ENCODE data around the gene CDH10.

The CDH10 gene

GRCh38 chr5:24602188-24602587 lies 42.6 kb downstream of the CDH10 start:
- no peak for DNase-seq (ENCODE audit: low read depth in 2 of 2)

GRCh38 chr5:24598956-24599355 lies 45.8 kb downstream of the CDH10 start:
- no peak for DNase-seq (ENCODE audit: low read depth in 2 of 2)

- DNase-seq (ENCODE audit: low read depth in 2 of 2), result no peak
These were observed 49.4 kb downstream of the CDH10 start for GRCh38 chr5:24595329-24595728.

GRCh38 chr5:24591426-24591825 lies 53.4 kb downstream of the CDH10 start:
- no peak for DNase-seq (ENCODE audit: low read depth in 2 of 2)

DNA sequence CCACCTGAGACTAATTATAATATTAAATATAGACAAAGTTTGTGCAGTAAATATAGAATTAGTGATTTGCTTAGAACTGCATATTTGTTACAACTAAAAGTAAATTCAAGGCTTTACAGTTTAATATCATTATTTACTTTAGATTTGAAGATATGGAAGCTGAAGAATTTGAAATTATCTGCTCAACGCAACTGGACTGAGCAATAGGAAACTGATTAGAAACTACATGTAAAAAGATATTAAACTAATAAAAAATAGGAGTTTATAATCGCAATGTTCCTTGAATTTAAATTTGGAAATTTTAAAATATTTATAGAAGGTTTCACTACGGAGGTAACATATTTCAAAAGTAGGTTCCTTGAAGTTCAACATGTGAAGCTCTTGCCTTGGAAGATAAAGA lies 55.2 kb downstream of the CDH10 start:
- no peak for DNase-seq (ENCODE audit: low read depth in 2 of 2)

- DNase-seq (ENCODE audit: low read depth in 2 of 2), result no peak
These were observed 59.0 kb downstream of the CDH10 start for GRCh38 chr5:24585751-24586150.

- no peak for DNase-seq (ENCODE audit: low read depth in 2 of 2)
These were observed 73.5 kb downstream of the CDH10 start for GRCh38 chr5:24571302-24571701.

GRCh38 chr5:24566933-24567332 lies 77.8 kb downstream of the CDH10 start:
- DNase-seq (ENCODE audit: low read depth in 2 of 2), result no peak

GRCh38 chr5:24555229-24555628 lies 89.5 kb downstream of the CDH10 start:
- no peak for DNase-seq (ENCODE audit: low read depth in 2 of 2)

- no peak for DNase-seq (ENCODE audit: low read depth in 2 of 2)
These were observed 97.6 kb downstream of the CDH10 start for GRCh38 chr5:24547132-24547531.

GRCh38 chr5:24539613-24540012 lies 105.2 kb downstream of the CDH10 start:
- DNase-seq (ENCODE audit: low read depth in 2 of 2), result no peak

DNA sequence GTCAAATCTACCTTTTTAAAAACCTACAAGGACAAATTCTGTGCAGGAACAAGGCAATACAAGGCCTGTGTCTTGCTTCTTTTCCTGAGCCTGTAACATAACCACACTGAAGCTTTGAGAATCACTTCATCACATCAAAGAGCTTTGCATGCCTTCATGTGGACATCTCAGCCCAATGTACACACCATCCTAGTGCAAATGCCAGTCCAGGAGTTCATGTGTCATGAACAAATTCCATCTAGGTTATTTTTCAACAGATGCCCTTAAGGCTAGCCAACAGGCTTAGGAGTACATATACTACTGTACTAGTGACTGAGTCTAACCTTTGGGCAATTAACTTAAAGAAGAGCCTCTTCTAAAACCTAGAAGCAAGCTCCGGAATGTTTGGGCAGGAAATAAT lies 106.4 kb downstream of the CDH10 start:
- DNase-seq (ENCODE audit: low read depth in 2 of 2), result no peak

GRCh38 chr5:24535646-24536045 lies 109.1 kb downstream of the CDH10 start:
- no peak for DNase-seq (ENCODE audit: low read depth in 2 of 2)

DNA sequence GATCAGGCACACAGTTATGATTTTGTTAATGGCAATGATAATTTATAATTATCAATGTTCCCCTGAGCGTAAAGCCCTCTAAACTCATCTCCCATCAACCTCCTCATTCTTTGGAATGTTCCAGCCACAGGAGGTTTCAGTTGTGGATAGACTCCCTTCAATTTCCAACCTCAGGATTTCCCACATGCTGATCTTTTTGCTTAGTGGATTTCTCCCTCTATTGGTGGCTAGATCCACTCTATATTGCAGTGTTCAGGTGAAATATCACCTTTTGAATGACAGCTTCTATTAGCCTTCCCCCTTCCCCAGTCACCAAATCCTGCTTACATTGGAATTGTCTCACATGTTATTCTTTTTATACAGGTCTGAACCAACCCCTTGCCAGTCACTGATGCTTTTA lies 113.9 kb downstream of the CDH10 start:
- no peak for DNase-seq (ENCODE audit: low read depth in 2 of 2)

DNA sequence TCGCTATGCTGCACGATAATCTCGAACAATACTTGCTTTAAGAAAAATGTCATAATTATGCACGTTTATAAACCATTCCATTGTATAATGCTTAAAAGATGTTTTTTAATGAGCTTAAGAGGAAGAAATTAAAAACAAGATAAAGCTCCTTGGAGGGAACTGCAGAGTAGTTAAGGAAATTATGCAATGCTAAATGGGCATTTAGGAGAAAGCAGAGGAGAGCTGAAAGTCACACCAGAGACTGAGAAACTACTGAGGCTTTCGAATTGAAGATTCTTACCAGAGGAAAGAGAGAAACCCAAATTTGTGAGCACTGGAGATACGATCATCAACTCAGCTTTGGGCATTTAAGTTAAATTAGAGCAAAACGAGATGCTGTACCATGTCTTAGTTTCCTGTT lies 119.4 kb downstream of the CDH10 start:
- no peak for DNase-seq (ENCODE audit: low read depth in 2 of 2)

DNA sequence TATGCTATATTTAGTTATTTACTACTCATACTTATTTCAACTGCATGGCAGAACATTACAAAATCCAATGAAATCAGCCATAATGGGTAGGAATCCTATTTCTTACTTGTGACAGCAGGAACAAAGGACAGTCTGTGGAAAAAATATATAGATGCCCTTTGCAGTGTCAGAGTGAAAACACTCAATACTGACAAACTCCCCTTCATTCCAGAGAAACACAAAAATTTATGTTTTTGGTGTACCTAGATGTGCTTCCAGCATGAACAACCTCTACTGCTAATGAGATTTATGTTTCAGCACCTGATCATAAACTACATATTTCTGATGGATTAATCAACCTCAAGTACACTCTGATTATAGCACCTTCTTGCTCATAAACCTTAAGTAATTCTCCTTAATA lies 132.4 kb downstream of the CDH10 start:
- no peak for DNase-seq (ENCODE audit: low read depth in 2 of 2)

GRCh38 chr5:24510523-24510988 lies 134.2 kb downstream of the CDH10 start:
- no peak for DNase-seq (ENCODE audit: low read depth in 2 of 2)

DNA sequence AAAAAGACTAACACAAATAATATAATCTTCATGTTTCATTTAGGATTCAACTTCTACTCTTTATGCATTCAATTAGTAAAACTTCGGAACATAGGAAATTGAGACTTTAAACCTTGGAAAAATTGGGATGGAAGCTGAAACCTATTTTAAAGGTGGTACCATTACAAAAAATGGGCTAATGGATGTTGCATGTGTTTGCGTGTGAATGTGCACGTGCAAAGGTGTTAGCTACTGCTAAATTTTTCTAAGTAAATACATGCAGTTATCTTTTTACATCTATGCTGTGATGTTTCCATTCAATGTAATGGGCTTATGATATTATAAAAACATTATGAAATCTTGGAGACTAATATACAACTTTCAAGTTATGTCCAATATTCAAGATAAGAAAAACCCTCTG lies 134.8 kb downstream of the CDH10 start:
- DNase-seq (ENCODE audit: low read depth in 2 of 2), result no peak

DNA sequence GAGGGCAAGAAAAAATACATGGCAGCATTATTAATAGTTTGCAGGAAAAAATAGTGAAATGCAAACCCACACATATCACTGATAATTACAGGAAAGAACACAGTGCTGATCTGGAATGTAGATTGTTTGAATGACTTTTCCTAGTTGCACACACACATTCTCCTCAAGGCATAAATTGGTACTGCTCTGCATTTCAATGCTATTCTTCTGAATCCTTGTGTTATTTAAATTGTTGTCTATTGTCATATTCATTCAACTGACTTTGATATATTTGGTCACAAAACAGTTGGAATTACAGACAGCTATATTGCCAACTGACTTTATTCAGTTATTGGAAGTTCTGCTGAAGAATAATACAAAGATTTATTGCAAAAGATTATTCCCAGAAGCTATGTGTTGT lies 139.5 kb downstream of the CDH10 start:
- no peak for DNase-seq (ENCODE audit: low read depth in 2 of 2)

GRCh38 chr5:24497591-24498157 lies 147.1 kb downstream of the CDH10 start:
- no peak for DNase-seq (ENCODE audit: low read depth in 2 of 2)

DNA sequence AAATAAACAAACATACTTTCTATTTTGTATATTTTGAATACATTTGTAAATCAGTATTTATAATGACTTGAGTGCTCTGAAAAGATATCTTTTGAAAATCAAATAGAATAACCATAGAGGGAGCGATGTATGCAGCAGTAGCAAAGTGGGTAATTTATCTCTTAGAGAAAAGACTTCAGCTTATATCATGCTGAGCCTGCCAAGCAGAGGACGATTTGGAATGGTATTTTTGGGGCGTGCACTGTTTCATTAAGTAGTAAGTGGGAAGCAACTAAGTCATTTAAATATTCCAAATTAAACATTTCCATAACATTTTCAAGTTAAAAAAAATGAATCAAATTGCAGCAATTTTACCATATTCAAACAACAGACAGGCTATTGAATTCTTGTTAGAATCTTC lies 147.6 kb downstream of the CDH10 start:
- no peak for DNase-seq (ENCODE audit: low read depth in 2 of 2)

GRCh38 chr5:24496268-24496667 lies 148.5 kb downstream of the CDH10 start:
- no peak for DNase-seq (ENCODE audit: low read depth in 2 of 2)

GRCh38 chr5:24492229-24492628 lies 152.5 kb downstream of the CDH10 start:
- no peak for DNase-seq (ENCODE audit: low read depth in 2 of 2)

- no peak for DNase-seq (ENCODE audit: low read depth in 2 of 2)
These were observed 153.3 kb downstream of the CDH10 start for GRCh38 chr5:24491490-24491889.
